GM21367 (cell line): ENCODE measurements around the gene ZNF106.
A peak's percentile ranks its signal among the peaks of the same experiment; 100 is the strongest.

Experiments
- ATAC-seq: cut with Tn5 transposase; IDR thresholded peaks from one replicate; pipeline ENCODE4 v1.9.1; 2021; ENCODE audit not compliant: unreplicated experiment

The ZNF106 gene

GRCh38 chr15:42490671-42491538 lies at the start of gene ZNF106:
Gene ZNF106, minus strand, starts transcription at chr15:42491141. Its CDS starts 18,852 bp downstream, at chr15:42472289.
- peak; percentile 36 for ATAC-seq

- ATAC-seq: no peak
Measured at GRCh38 chr15:42533246-42533645, 42.3 kb upstream of the ZNF106 start.

- no peak for ATAC-seq
Measured at GRCh38 chr15:42528970-42529369, 38.0 kb upstream of the ZNF106 start.

- no peak for ATAC-seq
Measured at GRCh38 chr15:42523331-42523730, 32.4 kb upstream of the ZNF106 start.

- no peak for ATAC-seq
Measured at GRCh38 chr15:42511007-42511391, 20.1 kb upstream of the ZNF106 start.

- no peak for ATAC-seq
Measured at GRCh38 chr15:42510258-42511006, 19.5 kb upstream of the ZNF106 start.

- ATAC-seq: no peak
Measured at GRCh38 chr15:42508263-42508690, 17.3 kb upstream of the ZNF106 start.

GRCh38 chr15:42507514-42507913 lies 16.6 kb upstream of the ZNF106 start:
- ATAC-seq: no peak

- ATAC-seq: no peak
Measured at GRCh38 chr15:42504631-42505030, 13.7 kb upstream of the ZNF106 start.

- no peak for ATAC-seq
Measured at GRCh38 chr15:42503825-42504224, 12.9 kb upstream of the ZNF106 start.

- no peak for ATAC-seq
Measured at GRCh38 chr15:42502477-42502876, 11.5 kb upstream of the ZNF106 start.

- ATAC-seq: no peak
Measured at GRCh38 chr15:42499858-42500609, 9.1 kb upstream of the ZNF106 start.

GRCh38 chr15:42498212-42499068 lies 7.5 kb upstream of the ZNF106 start:
- no peak for ATAC-seq

GRCh38 chr15:42495361-42496212 lies 4.6 kb upstream of the ZNF106 start, which contains the start of gene SNAP23:
Gene SNAP23, plus strand, starts transcription at chr15:42495634. Its CDS starts 16,213 bp downstream, at chr15:42511847.
- ATAC-seq: peak; percentile 69

- ATAC-seq: no peak
Measured at GRCh38 chr15:42494998-42495360, 4.0 kb upstream of the ZNF106 start.

- ATAC-seq: no peak
Measured at GRCh38 chr15:42493679-42494078, 2.7 kb upstream of the ZNF106 start.

- no peak for ATAC-seq
Measured at GRCh38 chr15:42491539-42492225, 741 bp upstream of the ZNF106 start.

GRCh38 chr15:42490291-42490670 lies 660 bp downstream of the ZNF106 start:
- ATAC-seq: peak; percentile 3

- no peak for ATAC-seq
Measured at GRCh38 chr15:42483677-42484076, 7.3 kb downstream of the ZNF106 start.
